Stimulated activated CD4-positive, alpha-beta T cell treated with anti-CD3 and anti-CD28 coated beads, Interleukin-12 subunit alpha, Interleukin-12 subunit beta, amount 100 ng/mL, for 4 hours (primary cell): ENCODE data around the gene MARCHF5.
"Not testable (repeated sequence)": the region's sequence is repeated elsewhere in the genome, so short reads cannot be mapped to it uniquely, and the experiment has no call there.

ENCODE experiments used
- DNase-seq: peaks from one replicate; pipeline ENCODE4 v3.0.0-alpha.2; 2020

MARCHF5 gene

GRCh38 chr10:92305133-92306072 is 14.4 kb downstream of the MARCHF5 start:
- DNase-seq, result no peak

- DNase-seq, result no peak
These were observed 18.3 kb downstream of the MARCHF5 start for GRCh38 chr10:92309272-92309671.

- DNase-seq, result no peak
These were observed 22.8 kb downstream of the MARCHF5 start for GRCh38 chr10:92313750-92314149.

- DNase-seq, result no peak
These were observed 25.6 kb downstream of the MARCHF5 start for GRCh38 chr10:92316610-92317009.

DNA sequence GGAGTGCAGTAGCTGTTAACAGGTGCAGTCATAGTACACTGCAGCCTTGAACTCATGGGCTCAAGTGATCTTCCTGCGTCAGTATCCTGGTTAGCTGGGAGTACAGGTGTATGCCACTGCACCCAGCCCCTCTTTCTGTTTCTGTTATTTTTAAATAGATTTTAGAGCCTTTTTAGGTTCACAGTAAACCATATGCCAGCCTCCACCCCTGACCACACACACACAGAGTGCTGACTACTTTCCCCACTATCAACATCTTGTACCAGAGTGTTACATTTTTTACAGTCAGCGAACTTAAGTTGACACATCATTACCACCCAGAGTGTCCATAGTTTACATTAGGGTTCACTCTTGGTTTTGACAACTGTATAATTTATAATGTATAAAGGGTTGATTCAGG is 32.1 kb downstream of the MARCHF5 start:
- DNase-seq, result no peak

- DNase-seq, result no peak
These were observed 36.8 kb downstream of the MARCHF5 start for GRCh38 chr10:92327445-92328433.

DNA sequence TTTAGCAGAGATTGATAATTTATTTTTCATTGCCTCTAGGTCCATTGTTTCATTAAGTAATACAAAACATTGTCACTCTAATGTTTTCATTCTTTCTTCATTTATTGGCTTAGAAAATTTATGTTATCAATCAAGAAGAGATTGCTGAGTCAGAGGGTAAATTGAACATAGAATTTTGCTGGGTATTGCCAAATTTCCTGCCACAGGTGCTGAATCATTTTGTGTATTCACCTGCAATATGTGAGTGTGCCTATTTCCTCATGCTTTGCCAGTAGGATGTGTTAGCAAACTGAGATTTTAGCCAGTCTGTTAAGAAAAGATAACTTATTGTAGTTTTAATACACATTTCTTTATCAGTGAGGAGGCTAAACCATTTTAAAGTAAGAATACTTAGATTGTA is 38.0 kb downstream of the MARCHF5 start:
- no peak for DNase-seq

DNA sequence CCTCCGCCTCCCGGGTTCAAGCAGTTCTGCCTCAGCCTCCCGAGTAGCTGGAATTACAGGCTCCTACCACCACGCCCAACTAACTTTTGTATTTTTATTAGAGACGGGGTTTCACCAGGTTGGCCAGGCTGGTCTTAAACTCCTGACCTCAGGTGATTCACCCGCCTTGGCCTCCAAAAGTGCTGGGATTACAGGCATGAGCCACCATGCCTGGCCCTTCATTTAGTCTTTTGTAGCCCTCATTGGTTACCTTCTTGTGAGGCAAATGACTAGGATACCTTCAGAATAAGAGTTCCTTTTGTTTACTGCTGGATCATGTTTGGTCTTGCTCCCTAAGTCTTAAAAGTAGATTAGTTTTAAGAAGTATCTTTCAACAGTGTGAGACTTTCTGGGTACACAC is 39.0 kb downstream of the MARCHF5 start:
- not testable (repeated sequence) for DNase-seq

DNA sequence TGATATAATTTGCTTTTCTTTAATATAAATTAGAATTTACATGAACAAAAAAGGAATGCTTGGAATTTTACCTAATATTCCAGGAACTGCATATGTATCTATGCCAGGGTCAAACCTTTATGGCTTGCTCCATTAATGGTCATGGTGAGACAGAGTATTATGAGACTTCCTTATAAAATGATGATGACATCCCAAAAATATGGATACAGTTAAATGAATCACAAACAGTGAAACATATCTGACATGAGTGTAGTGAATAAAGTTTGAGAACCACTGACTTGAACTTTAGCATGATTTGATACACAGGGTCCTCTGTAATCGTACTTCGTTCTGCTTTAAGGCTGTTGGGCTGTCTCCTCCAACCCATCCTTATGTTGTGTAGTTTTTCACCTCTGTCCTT is 51.8 kb downstream of the MARCHF5 start:
- DNase-seq, result no peak

DNA sequence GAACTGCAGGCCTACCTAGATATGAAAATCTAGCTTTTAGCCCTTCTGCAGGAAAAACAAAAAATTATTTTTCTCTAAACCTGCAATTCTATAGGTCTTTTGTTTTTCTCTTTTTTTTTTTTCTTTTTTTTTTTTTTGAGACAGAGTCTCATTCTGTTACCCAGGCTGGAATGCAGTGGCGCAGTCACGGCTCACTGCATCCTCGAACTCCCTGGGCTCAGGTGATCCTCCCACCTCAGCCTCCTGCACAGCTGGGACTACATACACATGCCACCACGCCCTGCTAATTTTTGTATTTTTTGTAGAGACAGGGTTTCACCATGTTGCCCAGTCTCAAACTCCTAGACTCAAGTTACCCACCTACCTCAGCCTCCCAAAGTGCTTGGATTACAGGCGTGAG is 54.6 kb downstream of the MARCHF5 start:
- DNase-seq, result not testable (repeated sequence)

DNA sequence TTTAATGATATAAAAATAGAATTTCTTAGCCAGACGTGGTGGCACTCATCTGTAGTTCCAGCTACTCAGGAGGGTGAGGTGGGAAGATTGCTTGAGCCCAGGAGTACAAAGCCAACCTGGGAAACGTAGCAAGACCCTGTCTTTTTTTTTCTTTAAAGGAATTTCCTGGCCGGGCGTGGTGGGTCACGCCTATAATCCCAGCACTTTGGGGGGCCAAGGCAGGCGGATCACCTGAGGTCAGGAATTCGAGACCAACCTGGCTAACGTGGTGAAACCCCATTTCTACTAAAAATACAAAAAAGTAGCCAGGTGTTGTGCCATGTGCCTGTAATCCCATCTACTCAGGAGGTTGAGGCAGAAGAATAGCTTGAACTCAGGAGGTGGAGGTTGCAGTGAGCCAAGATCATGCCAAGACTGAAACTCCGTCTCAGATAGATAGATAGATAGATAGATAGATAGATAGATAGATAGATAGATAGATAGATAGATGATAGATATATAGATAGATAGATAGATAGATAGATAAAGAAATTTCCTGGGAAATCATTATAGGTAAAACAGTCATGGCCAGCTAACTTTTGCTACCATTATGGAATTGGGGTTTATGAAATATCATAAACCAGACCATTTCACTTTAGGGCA is 56.2 kb downstream of the MARCHF5 start:
- not testable (repeated sequence) for DNase-seq

GRCh38 chr10:92350411-92350810 is 59.4 kb downstream of the MARCHF5 start:
- DNase-seq, result no peak

- DNase-seq, result no peak
These were observed 63.6 kb downstream of the MARCHF5 start for GRCh38 chr10:92354587-92354986.

GRCh38 chr10:92356041-92356440 is 65.1 kb downstream of the MARCHF5 start:
- DNase-seq, result no peak

DNA sequence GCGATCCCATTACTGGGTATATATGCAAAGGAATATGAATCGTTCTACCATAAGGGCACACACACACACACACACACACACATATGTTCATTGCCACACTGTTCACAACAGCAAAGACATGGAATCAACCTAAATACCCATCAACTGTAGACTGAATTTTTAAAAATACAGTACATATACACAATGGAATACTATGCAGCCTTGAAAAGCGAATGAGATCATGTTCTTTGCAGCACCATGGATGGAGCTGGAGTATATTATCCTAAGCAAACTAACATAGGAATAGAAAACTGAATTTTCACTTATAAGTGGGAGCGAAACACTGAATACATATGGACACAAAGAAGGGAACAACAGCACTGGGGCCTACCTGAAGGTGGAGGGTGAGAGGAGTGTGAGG is 72.5 kb downstream of the MARCHF5 start:
- DNase-seq, result no peak

DNA sequence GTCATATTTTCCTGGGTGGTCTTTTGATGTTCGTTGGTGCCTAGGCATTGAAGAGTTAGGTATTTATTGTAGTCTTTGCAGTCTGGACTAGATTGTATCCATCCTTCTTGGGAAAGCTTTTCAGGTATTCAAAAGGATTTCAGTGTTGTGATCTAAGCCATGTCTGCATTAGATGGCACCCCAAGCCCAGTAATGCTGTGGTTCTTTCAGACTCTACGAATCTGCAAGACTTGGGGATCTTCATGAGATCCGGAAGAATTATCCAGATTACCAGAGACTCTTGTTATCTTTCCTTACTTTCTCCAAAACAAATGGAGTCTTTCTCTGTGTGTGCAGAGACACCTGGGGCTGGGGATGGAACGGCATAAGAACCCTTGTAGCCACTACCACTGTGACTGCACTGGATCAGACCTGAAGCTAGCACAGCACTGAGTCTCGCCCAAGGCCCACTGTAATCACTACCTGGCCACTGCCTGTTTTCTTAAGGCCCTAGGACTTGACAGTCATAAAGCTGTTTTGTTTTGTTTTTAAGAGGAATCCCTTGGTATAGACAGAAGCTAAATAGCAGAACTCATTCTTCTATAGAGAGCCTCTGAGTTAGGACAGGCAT is 75.5 kb downstream of the MARCHF5 start:
- DNase-seq, result no peak

DNA sequence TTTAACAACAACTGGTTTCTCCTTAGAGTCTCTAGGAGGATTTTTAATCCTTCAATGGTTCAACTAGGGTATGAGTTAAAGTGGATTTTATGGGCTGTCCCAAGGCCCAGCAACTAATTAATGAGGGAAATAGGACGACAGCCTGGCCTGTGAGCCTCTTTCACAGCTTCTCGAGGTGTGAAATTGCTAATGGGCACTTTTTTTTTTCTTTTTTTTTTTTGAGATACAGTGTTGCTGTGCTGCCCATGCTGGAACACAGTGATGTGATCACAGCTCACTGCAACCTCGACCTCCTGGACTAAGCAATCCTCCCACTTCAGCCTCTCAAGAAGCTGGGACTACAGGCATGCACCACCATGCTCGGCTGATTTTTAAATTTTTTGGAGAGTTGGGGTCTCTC is 87.0 kb downstream of the MARCHF5 start:
- no peak for DNase-seq

- no peak for DNase-seq
These were observed 90.6 kb downstream of the MARCHF5 start for GRCh38 chr10:92381543-92381954.

GRCh38 chr10:92382631-92383030 is 91.7 kb downstream of the MARCHF5 start:
- no peak for DNase-seq

GRCh38 chr10:92384741-92385140 is 93.8 kb downstream of the MARCHF5 start:
- DNase-seq, result no peak

DNA sequence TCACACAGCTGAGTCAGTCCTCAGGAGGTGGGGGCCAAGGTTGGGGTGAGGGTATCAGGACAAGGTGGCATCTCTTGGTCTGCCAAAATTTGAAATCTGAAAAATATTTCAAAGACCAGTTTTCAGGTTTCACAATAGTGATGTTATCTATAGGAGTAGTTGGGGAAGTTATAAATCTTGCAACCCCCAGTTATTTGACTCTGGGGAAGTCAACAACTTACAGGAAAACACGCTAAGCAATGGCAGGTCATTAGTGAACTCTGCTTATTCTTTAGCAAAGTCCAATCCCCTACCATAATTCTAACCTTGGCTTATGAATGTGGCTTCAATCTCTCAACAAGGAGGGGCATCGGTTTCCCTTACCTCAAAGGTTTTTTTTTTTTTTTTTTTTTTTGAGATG is 94.9 kb downstream of the MARCHF5 start:
- DNase-seq, result no peak

GRCh38 chr10:92387289-92387940 is 96.4 kb downstream of the MARCHF5 start:
- DNase-seq, result no peak
